H1 (cell line): ENCODE measurements around the gene TLK1. TPM values are rescaled to one million over a fixed set of nuclear protein-coding genes. Genes with fewer than 3 reads are reported as not detected.

Experiments used
- CTCF ChIA-PET: fragments of 300-600 bp; sonication (Branson Sonifier 250); formaldehyde crosslinking; loops from one replicate; lab custom pipeline; 2021; ENCODE audit not compliant: partially characterized antibody; lab: Charles Lee
- POLR2A ChIA-PET: fragments of 300-600 bp; sonication (Branson Sonifier 250); formaldehyde crosslinking; loops from one replicate; lab custom pipeline; 2021; ENCODE audit warnings: inconsistent platforms; ENCODE audit not compliant: partially characterized antibody; lab: Charles Lee
- DNase-seq, 2 experiments: peaks; one replicate each; pipeline versions ENCODE4 v3.0.0 to v3.0.0-alpha.2; 2010 to 2022; ENCODE audit warnings: low spot score in 2 of 2, low read depth in 1 of 2, mixed read lengths in 1 of 2
- FAIRE-seq: peaks from 2 replicates; lab custom pipeline; 2011; peaks lifted over from hg19 to GRCh38; lab: Jason Lieb, UNC
- H2AFZ ChIP-seq: 2 replicates; pipeline ENCODE4 v1.8.1; 2012; ENCODE audit warnings: low read length, inconsistent platforms
- H2AK5ac ChIP-seq: 2 replicates; pipeline ENCODE4 v1.6.1; 2013; ENCODE audit warnings: low read depth, low read length
- H2BK120ac ChIP-seq: replicated peaks from 2 replicates; pipeline ENCODE3; 2013; ENCODE audit warnings: low read depth, low read length, inconsistent platforms
- H2BK12ac ChIP-seq: 2 replicates; pipeline ENCODE4 v1.6.1; 2013; ENCODE audit warnings: low read depth, low read length
- H2BK15ac ChIP-seq: 2 replicates; pipeline ENCODE4 v1.6.1; 2013; ENCODE audit warnings: low read length
- H2BK20ac ChIP-seq: 2 replicates; pipeline ENCODE4 v1.6.1; 2013; ENCODE audit warnings: low read length
- H2BK5ac ChIP-seq: 2 replicates; pipeline ENCODE4 v1.6.1; 2013; ENCODE audit warnings: low read depth, low read length
- H3K14ac ChIP-seq: 2 replicates; pipeline ENCODE4 v1.6.1; 2013; ENCODE audit warnings: inconsistent platforms; ENCODE audit not compliant: insufficient read length
- H3K18ac ChIP-seq: 2 replicates; pipeline ENCODE4 v1.6.1; 2013; ENCODE audit warnings: low read length; ENCODE audit errors: extremely low read depth
- H3K23ac ChIP-seq: 2 replicates; pipeline ENCODE4 v1.6.1; 2013; ENCODE audit warnings: inconsistent platforms; ENCODE audit not compliant: insufficient read length
- H3K23me2 ChIP-seq: 2 replicates; pipeline ENCODE4 v1.6.1; 2013; ENCODE audit warnings: low read depth, low read length
- H3K27ac ChIP-seq: 2 replicates; pipeline ENCODE4 v1.6.1; 2011; ENCODE audit warnings: low read depth, low read length, inconsistent platforms
- H3K27me3 ChIP-seq, 4 experiments: replicated peaks in 1 of 4; 1 replicate in 1 of 4; 2 replicates in 3 of 4; pipeline versions ENCODE4 v1.6.1 to v1.8.1; 2011 to 2013; ENCODE audit warnings: low read length in 3 of 4, mild to moderate bottlenecking in 3 of 4, inconsistent platforms in 2 of 4, mixed read lengths in 2 of 4, moderate library complexity in 1 of 4; ENCODE audit not compliant: control insufficient read depth in 3 of 4, insufficient read depth in 3 of 4; ENCODE audit errors: extremely low read depth in 1 of 4
- H3K36me3 ChIP-seq, 4 experiments: 2 replicates each; pipeline versions ENCODE4 v1.6.1 to v1.8.1; 2011 to 2013; ENCODE audit warnings: mild to moderate bottlenecking in 4 of 4, low read length in 3 of 4, moderate library complexity in 2 of 4, control low read depth in 1 of 4, inconsistent platforms in 1 of 4; ENCODE audit not compliant: insufficient read depth in 4 of 4, control insufficient read depth in 2 of 4
- H3K4ac ChIP-seq: replicated peaks from 2 replicates; pipeline ENCODE3; 2013; ENCODE audit warnings: low read length, low read depth, mixed read lengths, inconsistent platforms; ENCODE audit not compliant: insufficient read length
- H3K4me1 ChIP-seq, 4 experiments: replicated peaks in 1 of 4; 1 replicate in 1 of 4; 2 replicates in 3 of 4; pipeline versions ENCODE4 v1.6.1 to v1.8.1; 2011 to 2013; ENCODE audit warnings: low read length in 3 of 4, inconsistent platforms in 2 of 4, mixed read lengths in 1 of 4; ENCODE audit not compliant: insufficient read depth in 4 of 4, control insufficient read depth in 3 of 4
- H3K4me2 ChIP-seq, 2 experiments: 2 replicates each; pipeline versions ENCODE4 v1.6.1 to v1.8.1; 2011 to 2013; ENCODE audit warnings: low read depth in 2 of 2, low read length in 2 of 2, control low read depth in 1 of 2, inconsistent platforms in 1 of 2, mild to moderate bottlenecking in 1 of 2; ENCODE audit not compliant: insufficient read depth in 1 of 2
- H3K4me3 ChIP-seq, 4 experiments: fragments of 200-600, 300-600 bp in 1 of 4; sonication (generic), shearing (Covaris generic), sonication (Bioruptor Twin) in 1 of 4; 2 replicates each; pipeline versions ENCODE4 v1.5.1 to v1.8.1; 2011 to 2016; ENCODE audit warnings: low read length in 4 of 4, low read depth in 3 of 4, control low read depth in 2 of 4, inconsistent platforms in 2 of 4, mild to moderate bottlenecking in 2 of 4, mixed read lengths in 1 of 4, moderate library complexity in 1 of 4; ENCODE audit not compliant: insufficient read depth in 2 of 4; ENCODE audit errors: extremely low read depth in 1 of 4
- H3K56ac ChIP-seq: replicated peaks from 2 replicates; pipeline ENCODE3; 2013; ENCODE audit warnings: low read depth, mild to moderate bottlenecking, mixed read lengths, low read length, inconsistent platforms; ENCODE audit not compliant: insufficient read length
- H3K79me1 ChIP-seq: 2 replicates; pipeline ENCODE4 v1.6.1; 2013; ENCODE audit warnings: low read depth, low read length, control low read depth
- H3K79me2 ChIP-seq, 2 experiments: 2 replicates each; pipeline versions ENCODE4 v1.6.1 to v1.8.1; 2012 to 2013; ENCODE audit warnings: low read length in 2 of 2, mild to moderate bottlenecking in 2 of 2, inconsistent platforms in 1 of 2; ENCODE audit not compliant: insufficient read depth in 2 of 2, control insufficient read depth in 1 of 2
- H3K9ac ChIP-seq, 4 experiments: replicated peaks in 1 of 4; 1 replicate in 1 of 4; 2 replicates in 3 of 4; pipeline versions ENCODE4 v1.6.1 to v1.8.1; 2011 to 2013; ENCODE audit warnings: low read depth in 3 of 4, low read length in 3 of 4, control low read depth in 2 of 4, mild to moderate bottlenecking in 2 of 4, moderate library complexity in 2 of 4, inconsistent platforms in 1 of 4; ENCODE audit errors: extremely low read depth in 1 of 4
- H3K9me3 ChIP-seq, 2 experiments: 2 replicates each; pipeline versions ENCODE4 v1.6.1 to v1.8.1; 2012 to 2013; ENCODE audit warnings: mild to moderate bottlenecking in 2 of 2, moderate library complexity in 2 of 2, control low read depth in 1 of 2, inconsistent platforms in 1 of 2, low read depth in 1 of 2, low read length in 1 of 2, mixed read lengths in 1 of 2; ENCODE audit not compliant: insufficient read depth in 2 of 2
- H4K20me1 ChIP-seq, 2 experiments: replicated peaks in 1 of 2; 2 replicates each; pipeline versions ENCODE3 to v1.8.1; 2011 to 2013; ENCODE audit warnings: inconsistent platforms in 2 of 2, low read length in 2 of 2, mild to moderate bottlenecking in 1 of 2; ENCODE audit not compliant: insufficient read depth in 2 of 2, control insufficient read depth in 1 of 2
- H4K5ac ChIP-seq: 2 replicates; pipeline ENCODE4 v1.6.1; 2013; ENCODE audit warnings: low read length, low read depth, mixed read lengths, inconsistent platforms; ENCODE audit not compliant: insufficient read length
- H4K8ac ChIP-seq: 2 replicates; pipeline ENCODE4 v1.8.0; 2013; ENCODE audit warnings: mild to moderate bottlenecking, moderate library complexity, low read length, inconsistent platforms; ENCODE audit not compliant: insufficient read depth; ENCODE audit errors: extremely low read depth
- H4K91ac ChIP-seq: replicated peaks from 2 replicates; pipeline ENCODE3; 2013; ENCODE audit warnings: low read length, mixed read lengths, inconsistent platforms; ENCODE audit not compliant: insufficient read length
- BCL11A ChIP-seq, 2 experiments: IDR thresholded peaks; one replicate each; pipeline ENCODE4 v1.6.1; 2011; ENCODE audit warnings: low read depth in 2 of 2, low read length in 2 of 2, mild to moderate bottlenecking in 2 of 2
- CTBP2 ChIP-seq: IDR thresholded peaks from 2 replicates; pipeline ENCODE4 v1.7.0; 2011; ENCODE audit warnings: borderline replicate concordance, mild to moderate bottlenecking, moderate library complexity, mixed read lengths, low read length; ENCODE audit not compliant: insufficient read depth, insufficient read length
- SAP30 ChIP-seq: fragments of 300-600 bp; sonication (generic); IDR thresholded peaks from 2 replicates; pipeline ENCODE4 v1.7.1; 2012; ENCODE audit warnings: low read length, moderate library complexity, mild to moderate bottlenecking, inconsistent platforms; ENCODE audit not compliant: insufficient read depth, insufficient replicate concordance
- SUZ12 ChIP-seq: fragments of 200-600 bp; sonication (generic); IDR thresholded peaks from 2 replicates; pipeline ENCODE4 v1.6.1; 2012; ENCODE audit warnings: mild to moderate bottlenecking, inconsistent platforms, low read length, moderate library complexity, mixed read lengths
- WGBS, 2 experiments: shearing (Covaris generic) in 1 of 2; methylation state at CpG; one replicate each; pipeline versions ENCODE4 v1.1.6 to v1.1.7; 2013 to 2015; ENCODE audit warnings: low lambda C conversion rate in 2 of 2, mixed read lengths in 2 of 2, inconsistent platforms in 1 of 2, low coverage in 1 of 2, missing lambda C conversion rate in 1 of 2; ENCODE audit not compliant: insufficient replicate concordance in 2 of 2, insufficient coverage in 1 of 2, insufficient read length in 1 of 2; ENCODE audit errors: extremely low coverage in 1 of 2, missing lambda C conversion rate in 1 of 2; 5-methylcytosine and 5-hydroxymethylcytosine counted together
- polyA plus RNA-seq, 7 experiments: library from polyadenylated mRNA; depleted of rRNA in 3 of 7; stranded (reverse) in 5 of 7; unstranded in 2 of 7; fragments of >200 nt in 5 of 7; fragments of 200-250 nt in 2 of 7; gene quantifications; 1 replicate in 5 of 7; 2 replicates in 1 of 7; 4 replicates in 1 of 7; pipeline versions ENCODE4 v1.2.1 to v1.2.3, GENCODE V29; 2011 to 2013; ENCODE audit warnings: missing spikeins in 2 of 7, mixed read lengths in 2 of 7
- total RNA-seq: library from RNA; stranded (reverse); fragmentation: NEBNext Ultra II Directional; extraction: Animal tissue kit (Norgen Biotek cat#: 25700); gene quantifications from 2 replicates; pipeline ENCODE4 v1.2.1, GENCODE V29; 2021
- TF ChIP-seq, protein P1 (sequence below): IDR thresholded peaks from 2 replicates; pipeline ENCODE4 v1.6.1; 2012; ENCODE audit warnings: inconsistent platforms

The TLK1 gene
- total and polyA plus RNA-seq, 2 of the 8 experiments (the other 6 are each of a cell fraction or from before 2014, with no cell fraction given): 11.2 to 102 TPM

GRCh38 chr2:171134624-171135230, 26.0 kb downstream of the TLK1 start:
- no peak overlapping the region for H4K5ac ChIP-seq
- H3K4me3 ChIP-seq: no peak overlapping the region
- H2AK5ac ChIP-seq: no peak overlapping the region
- POLR2A ChIA-PET: interaction anchor here (0.8 kb wide), 1 partner anchor 13 kb away, joined by 3 read pairs; no protein-coding TSS in a partner anchor
- no peak for TF ChIP-seq SAP30
- no peak for TF ChIP-seq SUZ12
- TF ChIP-seq, protein P1, sequence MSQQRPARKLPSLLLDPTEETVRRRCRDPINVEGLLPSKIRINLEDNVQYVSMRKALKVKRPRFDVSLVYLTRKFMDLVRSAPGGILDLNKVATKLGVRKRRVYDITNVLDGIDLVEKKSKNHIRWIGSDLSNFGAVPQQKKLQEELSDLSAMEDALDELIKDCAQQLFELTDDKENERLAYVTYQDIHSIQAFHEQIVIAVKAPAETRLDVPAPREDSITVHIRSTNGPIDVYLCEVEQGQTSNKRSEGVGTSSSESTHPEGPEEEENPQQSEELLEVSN: no peak
- TF ChIP-seq CTBP2: no peak
- TF ChIP-seq BCL11A (IDR thresholded peaks at IDR 0.05; ENCODE audit: low read depth in 2 of 2, low read length in 2 of 2): no peak
- H3K27ac ChIP-seq: no peak overlapping the region
- peaks cover 8 to 13% of the 10 kb centered on the region in 2 experiments for H4K20me1 ChIP-seq
- H3K14ac ChIP-seq: no peak overlapping the region
- no peak overlapping the region for H2BK15ac ChIP-seq
- H3K27me3 ChIP-seq: no peaks in the 10 kb centered on the region
- H2AFZ ChIP-seq: no peak overlapping the region
- no peak overlapping the region for H3K23ac ChIP-seq
- no peak overlapping the region for H3K56ac ChIP-seq
- DNase-seq: no peak
- no peak overlapping the region for H2BK20ac ChIP-seq
- H3K18ac ChIP-seq: no peak overlapping the region
- no peak overlapping the region for H3K4ac ChIP-seq
- no peak overlapping the region for H2BK5ac ChIP-seq
- no peak for FAIRE-seq
- WGBS, 2 experiments: 90% methylated on average over 4 of the region's 4 CpGs; no CpG with 5 or more reads in 1 of the 2 experiments
- no peaks in the 10 kb centered on the region for H3K36me3 ChIP-seq
- no peaks in the 10 kb centered on the region for H3K23me2 ChIP-seq
- no peak overlapping the region for H4K91ac ChIP-seq
- H3K4me1 ChIP-seq: peaks cover 0 to 5% (median 2%) of the 10 kb centered on the region in 4 experiments; a peak in 5 of 7 replicates
- no peak overlapping the region for H2BK120ac ChIP-seq
- peaks cover 26 to 99% of the 10 kb centered on the region in 2 experiments for H3K79me2 ChIP-seq
- CTCF ChIA-PET: interaction anchor here (0.7 to 4.0 kb wide), 2 partner anchors 48 to 186 kb away, joined by 4 to 12 read pairs; no protein-coding TSS in a partner anchor
- no peak overlapping the region for H2BK12ac ChIP-seq
- H3K9me3 ChIP-seq: no peaks in the 10 kb centered on the region
- H4K8ac ChIP-seq: no peak overlapping the region
- no peak overlapping the region for H3K4me2 ChIP-seq
- no peak overlapping the region for H3K9ac ChIP-seq
- H3K79me1 ChIP-seq: no peaks in the 10 kb centered on the region; the same call in 1 of the 2 replicates
